ELR (cell line): Measurements from ENCODE around the gene LATS1.
"Not testable (repeated sequence)": the region's sequence is repeated elsewhere in the genome, so short reads cannot be mapped to it uniquely, and the experiment has no call there.

Experiments used
- DNase-seq: peaks from one replicate; pipeline ENCODE4 v3.0.0-alpha.2; 2015; ENCODE audit warnings: low read depth

The LATS1 gene

DNA sequence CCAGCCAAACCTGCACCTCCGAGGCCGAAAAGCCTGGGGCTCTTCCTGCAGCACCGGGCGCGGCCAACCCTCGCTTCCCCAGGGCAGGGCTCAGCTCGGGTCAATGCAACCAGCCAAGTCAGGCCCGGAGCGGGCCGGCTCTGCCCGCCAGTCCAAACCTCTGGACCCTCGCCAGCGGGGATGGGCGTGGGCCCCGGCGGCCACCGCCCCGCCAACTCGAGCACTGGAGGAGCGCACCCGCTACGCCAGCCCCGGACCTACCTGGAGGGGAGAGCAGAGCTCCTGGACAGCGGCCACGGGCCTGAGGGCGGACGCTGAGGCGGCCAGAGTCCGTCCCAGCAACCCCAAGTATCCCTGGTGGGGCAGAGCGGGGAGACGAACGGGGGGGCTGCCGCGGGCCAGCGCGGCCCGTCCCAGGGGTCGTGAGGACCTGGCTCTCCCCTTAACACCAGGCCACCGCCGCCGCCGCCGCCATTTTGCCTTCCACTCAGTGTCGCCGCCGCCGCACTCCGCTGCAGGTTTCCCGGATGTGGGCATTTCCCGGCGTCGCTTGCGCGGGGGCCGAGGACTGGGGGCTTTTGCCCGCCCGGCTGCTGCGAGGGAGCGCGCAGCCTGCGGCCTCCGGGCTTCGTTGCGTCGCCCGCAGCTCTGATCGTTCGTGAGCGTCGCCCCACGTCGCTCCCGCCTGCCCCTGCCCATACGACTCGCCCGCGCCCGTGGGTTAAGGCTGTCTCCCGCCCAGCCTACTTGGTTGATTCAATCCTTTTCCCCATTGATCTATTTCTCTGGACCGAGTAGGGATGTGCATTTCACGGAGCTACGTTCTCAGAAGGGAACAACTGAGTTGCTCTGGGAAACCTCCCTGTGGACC is at the start of gene LATS1:
LATS1 (minus strand) TSS at position 514 of the 871 bp plus-strand sequence. CDS start 15,975 bp downstream, outside the sequence.
- peak; percentile 90 for DNase-seq

DNA sequence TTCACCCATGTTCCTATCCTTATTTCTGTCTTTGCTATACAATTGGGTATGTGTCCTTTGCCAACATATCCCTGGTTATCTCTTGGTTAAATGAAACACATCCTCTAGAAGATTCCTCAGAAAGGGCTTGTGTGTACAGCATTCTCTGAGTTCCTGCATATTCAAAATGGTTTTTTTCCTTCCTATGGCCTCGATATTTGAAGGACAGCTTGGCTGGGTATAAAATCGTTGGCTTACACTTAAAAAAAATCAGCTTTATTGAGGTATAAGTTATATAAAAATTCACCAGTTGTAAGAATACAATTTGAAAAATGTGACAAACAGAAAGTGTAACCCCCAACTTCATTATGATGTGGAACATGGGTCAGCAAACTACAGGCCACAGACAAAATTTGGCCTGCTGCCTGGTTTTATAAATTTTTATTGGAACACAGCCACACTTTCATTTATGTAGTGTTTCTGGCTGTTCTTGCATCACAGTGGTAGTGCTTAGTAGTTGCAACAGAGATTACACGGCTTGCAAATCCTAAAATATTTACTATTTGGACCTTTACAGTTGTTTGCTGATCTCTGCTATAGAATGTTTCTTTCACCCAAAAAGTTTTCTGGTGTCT is 48.4 kb upstream of the LATS1 start:
- DNase-seq = peak; percentile 26

DNA sequence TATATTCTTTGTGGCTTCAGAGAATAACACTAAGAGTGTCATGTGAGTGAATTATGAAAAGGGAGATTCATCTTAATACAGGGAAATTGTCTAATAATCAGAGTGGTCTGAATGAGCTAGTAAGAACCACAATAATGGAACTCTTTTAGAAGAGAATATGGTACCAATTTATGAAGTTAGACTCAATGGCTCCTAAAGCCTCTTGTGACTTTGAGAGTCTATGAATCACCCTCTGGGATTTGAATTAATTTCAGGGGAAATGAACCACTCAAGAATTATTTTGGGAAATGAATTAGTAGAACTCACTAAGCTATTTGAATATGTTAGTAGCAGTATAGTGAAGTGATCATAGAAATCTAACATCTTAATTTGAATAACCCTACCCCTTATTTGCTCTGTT is 46.0 kb upstream of the LATS1 start:
- DNase-seq = no peak

DNA sequence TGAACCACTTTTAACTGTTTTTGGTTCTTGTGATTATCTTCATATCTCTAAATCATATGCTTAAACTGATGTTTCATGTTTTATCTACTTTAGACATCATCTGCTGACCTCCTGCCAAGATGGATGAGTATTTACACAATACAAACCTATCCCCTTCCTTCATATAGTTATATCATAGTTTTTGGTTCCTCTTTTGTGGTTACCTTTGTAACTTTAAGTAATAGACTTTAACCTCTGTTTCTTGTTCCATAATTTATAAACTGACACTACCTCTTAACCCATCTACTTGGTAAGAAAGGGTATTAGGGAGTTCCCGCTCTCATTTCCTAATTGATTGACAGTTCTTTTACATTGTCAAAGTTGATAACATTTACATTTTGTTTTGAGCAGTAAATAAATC is 43.5 kb upstream of the LATS1 start:
- DNase-seq = no peak

DNA sequence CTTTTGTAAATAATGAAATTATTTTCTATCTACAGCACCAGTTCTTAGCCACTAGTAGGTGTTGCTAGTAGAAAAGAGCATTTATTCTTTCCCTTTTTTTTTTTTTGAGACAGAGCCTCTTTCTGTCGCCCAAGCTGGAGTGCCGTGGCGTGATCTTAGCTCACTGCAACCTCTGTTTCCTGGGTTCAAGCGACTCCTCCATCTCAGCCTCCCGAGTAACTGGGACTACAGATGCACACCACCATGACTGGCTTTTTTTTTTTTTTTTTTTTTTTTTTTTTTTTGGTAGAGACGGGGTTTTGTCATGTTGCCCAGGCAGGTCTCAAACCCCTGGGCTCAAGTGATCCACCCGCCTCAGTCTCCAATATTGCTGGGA is 38.3 kb upstream of the LATS1 start:
- DNase-seq = no peak

DNA sequence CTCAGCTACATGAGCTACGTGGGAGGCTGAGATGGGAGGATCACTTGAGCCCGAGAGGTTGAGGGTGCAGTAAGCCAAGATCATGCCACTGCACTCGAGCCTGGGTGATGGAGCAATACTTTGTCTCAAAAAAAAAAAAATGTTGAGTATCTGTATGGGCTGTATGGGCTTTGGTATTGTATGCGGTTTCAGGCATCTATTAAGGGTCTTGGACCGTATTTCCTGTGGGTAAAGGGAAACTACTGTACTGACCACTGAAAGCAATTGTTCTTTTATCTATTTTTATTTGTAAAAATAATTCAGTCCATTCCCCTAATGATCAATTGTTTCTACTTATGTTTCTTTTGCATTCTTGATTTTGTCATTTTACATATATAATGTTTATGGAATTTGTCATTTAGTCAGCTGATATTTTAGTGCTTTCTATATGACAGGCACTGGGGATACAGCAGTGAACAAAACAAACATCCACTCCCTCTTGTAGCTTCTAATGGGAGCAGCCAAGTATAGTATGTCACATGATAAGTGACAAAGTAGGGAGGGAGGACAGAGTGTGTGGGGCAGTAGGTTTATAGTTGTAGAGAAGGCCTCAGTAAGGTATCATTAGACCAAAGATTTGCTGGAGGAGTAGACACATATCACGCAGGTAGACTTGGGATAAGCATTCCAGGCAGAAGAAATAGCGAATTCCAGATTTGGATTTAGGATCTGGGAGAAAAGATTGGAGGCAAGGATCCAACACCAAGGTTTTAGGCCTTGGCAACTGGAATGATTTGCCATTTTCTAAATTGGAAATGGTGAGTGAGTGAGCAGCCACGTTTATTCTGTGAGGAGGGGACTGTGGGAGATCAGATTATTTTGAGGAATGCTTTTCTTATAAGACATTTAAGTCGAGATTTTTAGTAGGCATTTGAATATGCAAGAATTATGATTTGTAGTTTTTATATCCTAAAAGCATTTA is 37.7 kb upstream of the LATS1 start:
- no peak for DNase-seq

DNA sequence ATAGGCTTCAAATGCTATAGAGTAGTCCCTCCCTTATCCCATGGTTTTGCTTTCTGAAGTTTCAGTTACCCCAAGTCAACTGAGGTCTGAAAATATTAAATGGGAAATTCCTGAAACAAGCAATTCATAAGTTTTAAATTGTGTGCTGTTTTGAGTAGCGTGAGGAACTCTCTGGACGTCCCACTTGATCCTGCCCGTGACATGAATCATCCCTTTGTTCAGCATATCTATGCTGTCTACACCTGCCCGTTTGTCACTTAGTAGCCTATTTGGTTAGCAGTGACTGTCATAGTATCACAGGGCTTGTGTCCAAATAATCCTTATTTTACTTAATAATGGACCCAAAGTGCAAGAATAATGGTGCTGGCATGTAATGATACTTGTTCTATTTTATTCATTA is 36.6 kb upstream of the LATS1 start:
- DNase-seq = no peak

DNA sequence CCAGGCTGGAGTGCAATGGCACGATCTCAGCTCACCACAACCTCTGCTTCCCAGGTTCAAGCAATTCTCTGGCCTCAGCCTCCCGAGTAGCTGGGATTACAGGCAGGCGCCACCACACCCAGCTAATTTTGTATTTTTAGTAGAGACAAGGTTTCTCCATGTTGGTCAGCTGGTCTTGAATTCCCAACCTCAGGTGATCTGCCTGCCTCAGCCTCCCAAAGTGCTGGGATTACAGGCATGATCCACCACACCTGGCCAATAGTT is 35.4 kb upstream of the LATS1 start:
- not testable (repeated sequence) for DNase-seq

DNA sequence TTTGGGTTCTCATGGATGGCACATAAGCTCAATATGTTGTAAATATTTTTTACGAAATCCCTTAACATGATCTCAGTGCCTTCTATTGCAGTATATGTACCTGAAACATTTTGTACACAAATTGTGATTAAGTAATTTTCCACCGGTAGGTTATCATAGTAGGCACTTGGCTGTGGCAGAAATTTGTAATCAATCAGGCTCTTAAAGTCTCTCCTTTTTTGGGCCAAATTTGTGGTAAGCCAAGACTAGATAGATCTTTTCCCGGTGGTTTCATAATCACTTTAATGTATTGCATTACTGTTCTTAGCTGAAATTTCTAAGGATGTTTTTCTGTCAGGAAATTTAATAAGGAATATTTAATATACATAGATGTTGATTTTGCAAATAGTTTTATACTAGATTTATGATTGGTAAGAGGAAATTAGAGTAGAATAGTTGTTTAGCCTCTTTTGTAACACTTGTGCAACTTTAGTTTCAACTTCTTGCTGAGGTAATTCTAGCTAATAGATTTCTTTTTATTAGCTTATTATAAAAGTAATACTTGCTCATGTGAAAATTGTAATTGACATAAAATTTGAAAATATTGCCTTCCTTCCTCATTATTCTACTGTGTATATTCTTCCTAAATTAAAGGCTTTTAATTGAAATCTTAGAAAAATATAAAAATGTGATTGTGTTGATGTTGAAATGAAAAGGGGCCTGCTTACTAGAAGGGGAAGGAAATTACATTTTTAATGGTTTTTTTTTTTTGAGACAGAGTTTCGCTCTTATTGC is 34.9 kb upstream of the LATS1 start:
- DNase-seq = no peak

DNA sequence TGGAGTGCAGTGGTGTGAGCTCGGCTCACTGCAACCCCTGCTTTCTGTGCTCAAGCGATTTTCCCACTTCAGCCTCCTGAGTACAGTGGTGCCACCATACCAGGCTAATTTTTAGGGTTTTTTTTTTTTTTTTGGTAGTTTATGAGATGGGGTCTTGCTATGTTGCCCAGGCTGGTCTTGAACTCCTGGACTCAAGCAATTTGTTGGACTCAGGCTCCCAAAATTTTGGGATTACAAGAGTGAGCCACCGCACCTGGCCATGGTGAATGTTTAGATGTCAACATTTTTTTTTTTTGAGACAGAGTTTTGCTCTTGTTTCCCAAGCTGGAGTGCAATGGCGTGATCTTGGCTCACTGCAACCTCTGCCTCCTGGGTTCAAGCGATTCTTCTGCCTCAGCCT is 34.0 kb upstream of the LATS1 start:
- not testable (repeated sequence) for DNase-seq

DNA sequence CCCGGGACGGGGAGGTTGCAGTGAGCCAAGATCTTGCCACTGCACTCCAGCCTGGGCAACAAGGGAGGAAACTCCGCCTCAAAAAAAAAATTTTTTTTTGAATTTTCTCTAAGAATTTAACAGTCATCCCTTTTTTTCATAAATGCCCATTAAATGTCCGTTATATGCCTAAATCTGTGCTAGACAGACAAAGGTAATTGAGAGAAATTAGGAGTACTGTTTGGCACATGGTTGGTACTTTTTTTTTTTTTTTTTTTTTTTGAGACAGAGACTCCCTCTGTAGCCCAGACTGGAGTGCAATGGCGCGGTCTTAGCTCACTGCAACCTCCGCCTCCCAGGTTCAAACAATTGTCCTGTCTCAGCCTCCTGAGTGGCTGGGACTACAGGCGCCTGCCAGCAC is 33.3 kb upstream of the LATS1 start:
- no peak for DNase-seq

DNA sequence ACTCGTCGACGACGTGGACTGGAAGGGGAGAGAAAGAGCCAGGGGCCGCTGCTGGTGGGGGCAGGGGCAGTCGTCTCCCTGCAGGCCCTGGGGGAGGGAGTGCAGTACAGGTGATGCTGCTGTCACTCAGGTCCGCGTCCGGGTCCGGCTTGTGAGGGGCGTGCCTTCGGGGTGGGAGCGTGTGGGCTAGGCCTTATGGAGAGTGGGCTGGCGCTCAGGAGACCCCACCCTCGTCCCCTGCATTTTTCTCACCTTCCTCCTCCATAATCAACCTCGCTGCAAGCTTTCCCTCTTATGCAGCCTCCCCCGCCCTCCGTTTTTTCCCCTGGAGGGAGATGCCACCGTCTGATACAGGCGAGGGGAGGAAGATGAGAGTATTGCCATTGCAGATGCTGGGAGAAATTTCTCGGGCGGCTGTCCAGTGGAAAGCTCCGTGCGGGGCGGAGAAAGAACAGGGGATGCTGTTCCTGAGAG is 32.3 kb upstream of the LATS1 start:
- peak; percentile 72 for DNase-seq

DNA sequence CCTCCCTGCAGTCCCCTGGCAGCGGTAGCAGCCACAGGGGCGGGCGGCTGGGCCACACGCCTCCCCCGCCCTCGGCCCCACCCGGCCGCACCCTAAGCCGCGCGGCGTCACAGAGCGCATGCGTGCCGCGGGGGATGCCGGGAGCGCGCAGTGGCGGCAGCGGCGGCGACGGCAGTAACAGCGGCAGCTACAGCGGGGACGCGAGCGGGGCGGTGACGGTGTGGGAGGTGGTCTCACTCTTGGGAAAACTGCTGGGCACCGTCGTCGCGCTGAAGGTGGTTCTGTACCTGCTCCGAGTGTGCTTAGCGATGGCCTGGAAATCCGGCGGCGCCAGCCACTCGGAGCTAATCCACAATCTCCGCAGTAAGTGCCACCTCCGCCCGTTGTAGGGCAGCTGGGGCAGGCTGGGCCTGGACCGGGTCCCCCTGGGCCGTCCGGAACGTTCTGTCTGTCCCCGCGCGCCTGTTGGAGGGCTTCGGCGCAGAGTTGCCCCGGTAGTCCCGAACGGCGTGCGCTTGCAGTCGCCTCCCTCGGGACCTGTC is 31.8 kb upstream of the LATS1 start, which contains the start of gene PCMT1:
PCMT1 (plus strand) TSS at position 148 of the 542 bp plus-strand sequence; CDS start at position 309, 161 bp downstream.
- DNase-seq = peak; percentile 95

DNA sequence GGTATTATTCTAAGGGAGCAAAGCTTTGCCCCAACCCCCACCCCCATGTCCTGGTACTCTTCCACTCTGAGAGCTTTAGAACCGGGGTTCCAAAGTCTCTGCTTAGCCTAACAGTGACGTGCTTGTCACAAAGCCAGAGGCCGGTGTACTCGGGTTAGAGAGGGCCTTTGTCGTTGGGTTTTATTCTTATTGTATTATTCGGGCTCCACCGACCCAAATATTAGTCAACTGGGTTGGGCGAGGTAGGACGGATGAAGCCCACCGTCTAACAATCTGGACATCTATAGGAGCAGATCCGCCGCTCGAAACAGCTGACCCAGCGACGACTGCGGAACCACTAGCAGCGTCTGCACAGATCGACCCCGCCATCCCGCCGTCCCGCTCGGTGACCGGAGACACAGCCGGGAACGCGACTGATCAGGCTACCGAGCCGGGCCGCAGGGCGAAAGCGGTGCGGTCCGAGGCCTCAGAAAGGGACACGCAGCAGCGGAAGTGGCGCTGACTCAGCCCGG is 31.2 kb upstream of the LATS1 start:
- not testable (repeated sequence) for DNase-seq

DNA sequence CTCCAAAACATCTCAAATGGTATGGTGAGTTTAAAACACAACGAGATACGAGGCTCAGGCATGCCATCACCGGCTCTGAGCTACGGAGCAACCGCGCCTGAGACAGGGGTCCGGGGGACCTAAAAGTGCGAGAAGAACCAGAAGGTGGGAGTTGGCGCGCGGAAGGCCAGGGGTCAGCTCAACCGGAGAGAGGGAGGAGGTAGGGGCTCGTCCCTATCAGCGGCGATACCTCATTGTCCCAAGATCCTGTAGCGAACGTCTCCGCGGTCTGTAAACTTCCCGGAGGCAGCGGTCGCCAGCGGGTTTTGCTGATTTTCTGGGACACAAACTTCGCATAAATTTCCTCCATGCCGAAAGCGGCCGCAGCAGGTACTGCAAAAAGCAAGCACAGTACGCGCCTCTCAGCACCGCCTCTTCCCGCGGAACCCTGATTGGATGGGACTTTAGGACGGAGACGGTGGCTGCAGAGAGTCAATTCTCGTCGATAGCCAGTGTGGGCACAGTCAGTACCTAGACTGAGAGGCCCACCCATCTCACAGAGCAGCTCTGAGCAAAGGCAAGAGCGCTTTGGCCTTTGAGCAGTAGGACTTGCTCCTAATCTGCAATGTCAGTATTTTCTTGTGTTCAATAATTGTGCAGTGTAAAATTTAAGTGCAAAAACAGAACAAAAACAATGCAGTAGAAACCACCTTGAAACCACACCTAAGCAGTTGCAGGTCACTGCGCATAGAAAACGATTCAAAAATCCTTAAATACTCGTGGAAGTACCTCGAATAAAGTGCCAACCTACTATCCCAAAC is 28.4 kb upstream of the LATS1 start, which contains the start of gene NUP43:
NUP43 (minus strand) TSS at position 383 of the 800 bp plus-strand sequence; CDS start at position 349, 34 bp downstream.
- peak; percentile 98 for DNase-seq

DNA sequence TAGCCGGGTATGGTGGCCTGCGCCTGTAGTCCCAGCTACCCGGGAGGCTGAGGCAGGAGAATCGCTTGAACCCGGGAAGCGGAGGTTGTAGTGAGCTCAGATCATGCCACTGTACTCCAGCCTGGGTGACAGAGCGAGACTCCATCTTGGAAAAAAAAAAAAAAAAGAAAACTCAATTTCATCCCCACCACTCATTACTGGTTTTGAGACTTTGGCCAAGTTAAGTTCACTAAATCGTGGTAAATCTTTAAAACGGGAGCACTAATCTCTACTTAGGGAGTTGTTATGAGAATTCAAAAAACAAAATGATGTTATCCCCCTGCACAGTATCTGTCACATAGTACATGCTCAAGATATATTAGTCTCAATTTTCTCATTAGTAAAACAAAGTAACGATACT is 27.4 kb upstream of the LATS1 start:
- not testable (repeated sequence) for DNase-seq

DNA sequence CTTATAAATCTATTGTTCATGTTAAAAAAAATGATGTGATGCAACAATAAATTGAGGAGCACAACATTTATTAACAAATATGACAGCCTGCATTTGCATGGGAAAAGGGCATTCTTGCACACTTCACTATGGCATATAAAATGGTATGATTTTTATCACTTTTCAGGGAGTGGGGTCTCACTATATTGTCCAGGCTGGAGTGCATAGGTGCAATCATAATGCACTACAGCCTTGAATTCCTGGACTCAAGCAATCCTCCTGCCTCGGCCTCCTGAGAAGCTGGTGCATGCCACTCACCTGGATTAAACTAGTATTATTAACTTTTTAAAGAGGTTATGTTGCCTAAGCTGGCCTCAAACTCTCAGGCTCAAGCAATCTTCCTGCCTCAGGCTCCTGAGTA is 17.0 kb upstream of the LATS1 start:
- DNase-seq = no peak

DNA sequence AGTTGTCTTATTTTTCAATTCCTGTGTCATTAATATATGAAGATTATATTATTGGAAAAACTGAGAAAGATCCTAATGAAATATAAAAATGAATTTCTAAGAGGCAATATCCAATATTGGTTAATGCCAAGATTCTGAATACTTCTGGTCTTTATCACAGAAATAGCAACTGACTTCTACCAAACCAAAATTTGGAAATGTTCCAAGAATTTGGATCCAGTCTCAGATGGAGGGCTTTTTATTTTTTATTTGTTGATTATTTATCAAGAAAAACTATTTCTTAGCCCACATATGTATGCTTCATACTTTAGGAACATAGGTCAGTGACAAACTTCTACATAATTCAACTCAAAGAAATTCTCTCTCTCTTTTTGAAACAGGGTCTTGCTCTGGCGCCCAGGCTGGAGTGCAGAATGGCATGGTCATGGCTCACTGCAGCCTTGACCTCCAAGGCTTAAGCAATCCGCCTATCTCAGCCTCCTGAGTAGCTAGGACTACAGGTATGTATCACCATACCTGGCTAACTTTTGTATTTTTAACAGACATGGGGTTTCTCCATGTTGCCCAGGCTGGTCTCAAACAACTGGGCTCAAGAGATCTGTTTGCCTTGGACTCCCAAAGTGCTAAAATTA is 15.3 kb upstream of the LATS1 start:
- DNase-seq = no peak

DNA sequence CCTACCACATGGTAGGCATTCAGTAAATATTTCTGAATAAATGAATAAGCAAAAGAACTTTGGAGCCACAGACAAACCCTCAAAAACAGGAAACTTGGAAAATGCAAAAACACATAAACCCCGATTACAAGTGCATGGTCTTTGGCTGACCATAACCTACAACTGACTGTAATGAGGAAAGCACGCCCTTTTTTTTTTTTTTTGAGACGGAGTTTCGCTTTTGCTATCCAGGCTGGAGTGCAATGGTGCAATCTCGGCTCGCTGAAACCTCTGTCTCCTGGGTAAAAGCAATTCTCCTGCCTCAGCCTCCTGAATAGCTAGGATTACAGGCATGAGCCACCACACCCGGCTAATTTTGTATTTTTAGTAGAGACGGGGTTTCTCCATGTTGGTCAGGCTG is 11.9 kb upstream of the LATS1 start:
- DNase-seq = no peak
